ENCODE data around the gene ABRACL.

ABRACL gene

DNA sequence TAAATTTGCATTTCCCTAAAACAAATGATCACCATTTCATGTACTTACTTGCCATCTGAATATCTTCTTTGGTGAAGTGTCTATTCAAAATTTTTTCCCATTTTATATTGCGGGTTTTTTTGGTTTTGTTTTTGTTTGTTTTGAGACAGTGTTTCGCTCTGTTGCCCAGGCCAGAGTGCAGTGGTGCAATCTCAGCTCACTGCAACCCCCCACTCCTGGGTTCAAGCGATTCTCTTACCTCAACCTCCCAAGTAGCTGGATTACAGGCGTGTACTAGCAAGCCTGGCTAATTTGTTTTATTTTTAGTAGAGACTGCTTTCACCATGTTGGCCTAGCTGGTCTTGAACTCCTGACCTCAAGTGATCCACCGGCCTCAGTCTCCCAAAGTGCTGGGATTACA is 31.4 kb upstream of the ABRACL start:
- no peak for TF ChIP-seq EZH2 (IDR thresholded peaks at IDR 0.05; ENCODE audit: borderline replicate concordance, low read length)
- TF ChIP-seq, protein P1, sequence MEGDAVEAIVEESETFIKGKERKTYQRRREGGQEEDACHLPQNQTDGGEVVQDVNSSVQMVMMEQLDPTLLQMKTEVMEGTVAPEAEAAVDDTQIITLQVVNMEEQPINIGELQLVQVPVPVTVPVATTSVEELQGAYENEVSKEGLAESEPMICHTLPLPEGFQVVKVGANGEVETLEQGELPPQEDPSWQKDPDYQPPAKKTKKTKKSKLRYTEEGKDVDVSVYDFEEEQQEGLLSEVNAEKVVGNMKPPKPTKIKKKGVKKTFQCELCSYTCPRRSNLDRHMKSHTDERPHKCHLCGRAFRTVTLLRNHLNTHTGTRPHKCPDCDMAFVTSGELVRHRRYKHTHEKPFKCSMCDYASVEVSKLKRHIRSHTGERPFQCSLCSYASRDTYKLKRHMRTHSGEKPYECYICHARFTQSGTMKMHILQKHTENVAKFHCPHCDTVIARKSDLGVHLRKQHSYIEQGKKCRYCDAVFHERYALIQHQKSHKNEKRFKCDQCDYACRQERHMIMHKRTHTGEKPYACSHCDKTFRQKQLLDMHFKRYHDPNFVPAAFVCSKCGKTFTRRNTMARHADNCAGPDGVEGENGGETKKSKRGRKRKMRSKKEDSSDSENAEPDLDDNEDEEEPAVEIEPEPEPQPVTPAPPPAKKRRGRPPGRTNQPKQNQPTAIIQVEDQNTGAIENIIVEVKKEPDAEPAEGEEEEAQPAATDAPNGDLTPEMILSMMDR (IDR thresholded peaks at IDR 0.05; ENCODE audit: low read length), result no peak
- H3K9me3 ChIP-seq (ENCODE audit: low read length), result no peaks in the 10 kb centered on the region
- H3K4me1 ChIP-seq (ENCODE audit: insufficient read depth, low read length, severe bottlenecking), result no peaks in the 10 kb centered on the region
- no peaks in the 10 kb centered on the region for H3K79me2 ChIP-seq (ENCODE audit: insufficient read depth, low read length)
- no peaks in the 10 kb centered on the region for H3K9me2 ChIP-seq (ENCODE audit: low read depth, low read length)
- H3K4me2 ChIP-seq (ENCODE audit: low read length), result no peak overlapping the region
- H3K4me3 ChIP-seq (ENCODE audit: low read depth, low read length, poor library complexity, severe bottlenecking), result no peak overlapping the region
- no peak overlapping the region for H3K9ac ChIP-seq (ENCODE audit: low read length)
- no peak overlapping the region for H2AFZ ChIP-seq (ENCODE audit: low read length)
- no peaks in the 10 kb centered on the region for H3F3A ChIP-seq (ENCODE audit: insufficient read depth, low read length)
- H4K20me1 ChIP-seq (ENCODE audit: insufficient read depth, low read length), result no peaks in the 10 kb centered on the region
- H3K27me3 ChIP-seq (ENCODE audit: insufficient read depth, low read length), result no peaks in the 10 kb centered on the region
- no peaks in the 10 kb centered on the region for H3K36me3 ChIP-seq (ENCODE audit: insufficient read depth, low read length)
- no peak overlapping the region for H3K27ac ChIP-seq (ENCODE audit: low read depth, low read length, poor library complexity, severe bottlenecking)

DNA sequence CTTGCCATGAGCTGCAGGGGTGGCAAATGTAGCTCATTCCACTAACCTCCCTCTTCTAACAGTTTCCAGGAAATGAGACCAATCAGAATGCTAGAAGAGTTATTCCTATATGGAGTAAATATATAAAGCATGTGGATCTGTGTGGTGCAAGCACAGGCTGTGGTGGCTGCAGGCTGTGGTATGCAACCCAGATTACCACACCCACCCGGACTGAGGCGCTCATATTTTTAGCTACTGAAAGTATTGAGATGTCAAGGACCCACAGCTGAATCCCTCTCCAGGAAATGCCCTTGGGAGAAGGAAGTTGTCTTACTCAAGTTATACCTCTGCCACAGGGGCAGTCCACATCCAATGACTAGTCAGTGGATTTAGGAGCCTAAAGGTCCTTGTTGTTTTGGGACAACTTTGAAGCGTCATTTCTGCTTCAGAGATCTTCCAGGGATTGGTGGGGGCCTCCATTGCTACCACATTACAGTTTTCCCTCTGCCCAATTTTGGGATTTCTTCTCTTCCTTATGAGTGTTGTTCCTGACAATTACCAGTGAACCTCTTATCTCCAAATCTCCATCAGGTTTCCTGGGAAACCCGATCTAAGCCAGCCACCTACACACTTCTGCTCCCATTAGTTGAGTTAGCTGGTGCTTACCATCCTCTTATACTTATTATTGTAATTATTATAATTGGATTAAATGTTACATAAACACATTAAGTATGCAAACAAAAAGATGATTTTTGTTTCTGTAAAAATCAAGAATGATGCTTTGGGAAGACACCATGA is 28.4 kb upstream of the ABRACL start:
- Histone ChIP-seq H2AFZ (ENCODE audit: low read length) (no peak overlapping the region), H4K20me1 (ENCODE audit: insufficient read depth, low read length) (no peaks in the 10 kb centered on the region), H3K4me3 (ENCODE audit: low read depth, low read length, poor library complexity, severe bottlenecking) (no peak overlapping the region), H3K79me2 (ENCODE audit: insufficient read depth, low read length) (no peaks in the 10 kb centered on the region), H3K4me1 (ENCODE audit: insufficient read depth, low read length, severe bottlenecking) (no peaks in the 10 kb centered on the region), H3K9me3 (ENCODE audit: low read length) (no peaks in the 10 kb centered on the region), H3K36me3 (ENCODE audit: insufficient read depth, low read length) (no peaks in the 10 kb centered on the region), H3K9me2 (ENCODE audit: low read depth, low read length) (no peaks in the 10 kb centered on the region), H3F3A (ENCODE audit: insufficient read depth, low read length) (no peaks in the 10 kb centered on the region), H3K27me3 (ENCODE audit: insufficient read depth, low read length) (no peaks in the 10 kb centered on the region), H3K4me2 (ENCODE audit: low read length) (no peak overlapping the region), H3K27ac (ENCODE audit: low read depth, low read length, poor library complexity, severe bottlenecking) (no peak overlapping the region), H3K9ac (ENCODE audit: low read length) (no peak overlapping the region)
- TF ChIP-seq EZH2 (IDR thresholded peaks at IDR 0.05; ENCODE audit: borderline replicate concordance, low read length), result no peak
- TF ChIP-seq, protein P1 (IDR thresholded peaks at IDR 0.05; ENCODE audit: low read length), result no peak

DNA sequence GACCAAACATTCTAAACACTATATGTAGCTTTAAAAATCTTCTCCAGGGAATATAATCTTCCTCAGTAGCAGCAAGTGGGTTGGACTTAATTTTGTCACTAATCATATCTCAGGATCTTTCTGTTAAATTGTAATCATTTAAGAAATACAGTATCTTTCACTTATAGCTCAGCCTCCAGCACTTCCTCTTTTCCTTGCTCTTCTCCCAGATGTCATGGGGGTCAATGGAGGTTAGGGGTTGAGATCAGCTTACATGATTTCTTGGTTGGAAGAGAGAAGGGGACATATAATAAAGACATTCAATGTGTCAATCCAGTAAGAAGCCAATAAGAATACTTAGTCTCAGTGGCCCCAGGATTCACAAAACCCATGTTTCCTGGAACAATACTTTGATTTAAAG is 24.8 kb upstream of the ABRACL start:
- Histone ChIP-seq H3K9me3 (ENCODE audit: low read length) (no peaks in the 10 kb centered on the region), H3K4me1 (ENCODE audit: insufficient read depth, low read length, severe bottlenecking) (no peaks in the 10 kb centered on the region), H3K27me3 (ENCODE audit: insufficient read depth, low read length) (no peaks in the 10 kb centered on the region), H2AFZ (ENCODE audit: low read length) (no peak overlapping the region), H3K9ac (ENCODE audit: low read length) (no peak overlapping the region), H3K79me2 (ENCODE audit: insufficient read depth, low read length) (no peaks in the 10 kb centered on the region), H3K4me2 (ENCODE audit: low read length) (no peak overlapping the region), H3K4me3 (ENCODE audit: low read depth, low read length, poor library complexity, severe bottlenecking) (no peak overlapping the region), H3K27ac (ENCODE audit: low read depth, low read length, poor library complexity, severe bottlenecking) (no peak overlapping the region), H3K9me2 (ENCODE audit: low read depth, low read length) (no peaks in the 10 kb centered on the region), H3F3A (ENCODE audit: insufficient read depth, low read length) (no peaks in the 10 kb centered on the region), H4K20me1 (ENCODE audit: insufficient read depth, low read length) (no peaks in the 10 kb centered on the region), H3K36me3 (ENCODE audit: insufficient read depth, low read length) (no peaks in the 10 kb centered on the region)
- TF ChIP-seq, protein P1 (IDR thresholded peaks at IDR 0.05; ENCODE audit: low read length), result no peak
- no peak for TF ChIP-seq EZH2 (IDR thresholded peaks at IDR 0.05; ENCODE audit: borderline replicate concordance, low read length)
